IPS DF 6.9 (cell line): ENCODE data around the gene FTMT.
"Not testable (repeated sequence)": the region's sequence is repeated elsewhere in the genome, so short reads cannot be mapped to it uniquely, and the experiment has no call there.

Experiments
- DNase-seq: peaks from one replicate; pipeline ENCODE4 v3.0.0-alpha.2; 2013; ENCODE audit warnings: low read depth, low spot score
- H3K27ac ChIP-seq: one replicate; pipeline ENCODE4 v1.5.1; 2013; ENCODE audit warnings: low read length, control low read depth
- H3K27me3 ChIP-seq: 2 replicates; pipeline ENCODE4 v1.6.1; 2013; ENCODE audit warnings: mild to moderate bottlenecking, low read length; ENCODE audit not compliant: control insufficient read depth, insufficient read depth
- H3K36me3 ChIP-seq: 2 replicates; pipeline ENCODE4 v1.6.1; 2013; ENCODE audit warnings: low read length; ENCODE audit not compliant: control insufficient read depth, insufficient read depth
- H3K4me1 ChIP-seq: 2 replicates; pipeline ENCODE4 v1.6.1; 2013; ENCODE audit warnings: low read length; ENCODE audit not compliant: control insufficient read depth, insufficient read depth
- H3K4me3 ChIP-seq: 2 replicates; pipeline ENCODE4 v1.5.1; 2013; ENCODE audit warnings: mild to moderate bottlenecking, low read length
- H3K9me3 ChIP-seq: 2 replicates; pipeline ENCODE4 v1.6.1; 2013; ENCODE audit warnings: low read length, inconsistent platforms; ENCODE audit not compliant: control insufficient read depth, insufficient read depth
- WGBS: extraction: QIAGEN DNeasy Blood & Tissue Kit; methylation state at CpG from one replicate; pipeline ENCODE4 v1.1.7; 2013; ENCODE audit warnings: mixed read lengths, missing lambda C conversion rate; ENCODE audit not compliant: insufficient read length, insufficient coverage; 5-methylcytosine and 5-hydroxymethylcytosine counted together

Gene FTMT

GRCh38 chr5:121851643-121852574 is at the start of gene FTMT:
Gene FTMT (plus strand): TSS chr5:121851882. CDS start chr5:121851964, 82 bp downstream.
- no peaks in the 10 kb centered on the region for H3K9me3 ChIP-seq
- H3K36me3 ChIP-seq, result no peaks in the 10 kb centered on the region
- WGBS, result no CpG with 5 or more reads among the region's 77 CpGs
- DNase-seq, result no peak
- no peak within 1 kb of the TSS for H3K27ac ChIP-seq
- no peaks in the 10 kb centered on the region for H3K4me1 ChIP-seq
- no peaks in the 10 kb centered on the region for H3K27me3 ChIP-seq
- H3K4me3 ChIP-seq, result no peak within 1 kb of the TSS

DNA sequence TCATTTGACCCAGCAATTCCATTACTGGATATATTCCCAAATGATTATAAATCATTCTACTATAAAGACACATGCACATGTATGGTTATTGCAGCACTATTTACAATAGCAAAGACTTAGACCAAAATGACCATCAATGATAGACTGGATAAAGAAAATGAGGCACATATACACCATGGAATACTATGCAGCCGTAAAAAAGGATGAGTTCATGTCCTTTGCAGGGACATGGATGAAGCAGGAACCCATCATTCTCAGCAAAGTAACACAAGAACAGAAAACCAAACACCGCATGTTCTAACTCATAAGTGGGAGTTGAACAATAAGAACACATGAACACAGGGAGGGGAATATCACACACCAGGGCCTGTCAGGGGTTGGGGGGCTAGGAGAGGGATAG is 46.4 kb upstream of the FTMT start:
- not testable (repeated sequence) for H3K27ac ChIP-seq, H3K9me3 ChIP-seq, H3K4me1 ChIP-seq, H3K27me3 ChIP-seq, H3K36me3 ChIP-seq, H3K4me3 ChIP-seq, DNase-seq
- no CpG with 5 or more reads among the region's 2 CpGs for WGBS

DNA sequence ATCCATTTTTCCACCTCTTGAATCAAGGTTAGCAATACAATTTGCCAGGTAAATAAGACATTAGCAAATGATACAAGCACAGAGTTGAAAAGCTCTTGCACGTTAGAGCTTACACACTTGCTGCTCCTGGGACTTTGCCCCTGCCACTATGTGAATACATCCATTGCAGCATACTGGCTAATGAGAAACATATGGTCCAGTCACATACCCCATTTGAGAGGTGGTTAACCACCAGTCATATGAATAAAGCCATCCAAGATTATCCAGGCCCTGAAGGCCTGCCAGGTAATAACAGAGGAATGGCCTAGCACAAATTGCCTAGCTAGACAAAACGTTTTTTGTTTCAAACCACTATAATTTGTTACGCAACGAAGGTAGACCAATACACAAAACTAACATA is 45.8 kb upstream of the FTMT start:
- Histone ChIP-seq H3K36me3 (no peaks in the 10 kb centered on the region), H3K4me1 (no peaks in the 10 kb centered on the region), H3K4me3 (no peak overlapping the region), H3K9me3 (no peaks in the 10 kb centered on the region), H3K27me3 (no peaks in the 10 kb centered on the region), H3K27ac (no peak overlapping the region)
- WGBS, result 100% methylated on average over 3 of the region's 4 CpGs
- no peak for DNase-seq

DNA sequence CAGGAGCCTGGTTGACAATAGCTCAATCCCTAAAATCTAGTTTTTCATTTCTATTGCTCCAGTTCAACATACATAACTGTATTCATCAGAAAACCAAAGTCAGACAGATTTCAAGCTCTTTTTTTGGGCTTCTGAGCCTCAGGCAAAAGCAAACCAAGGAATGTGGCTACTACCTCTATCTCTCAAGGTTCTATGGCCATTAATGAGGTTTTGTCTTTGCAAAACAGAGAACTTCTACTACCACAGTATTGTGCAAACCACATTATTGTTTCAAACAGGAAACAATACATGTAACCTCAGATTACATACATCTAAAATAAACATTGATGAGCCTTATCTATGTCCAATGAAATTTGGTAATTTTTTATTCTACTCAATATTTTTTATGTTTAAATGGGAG is 35.5 kb upstream of the FTMT start:
- no peaks in the 10 kb centered on the region for H3K36me3 ChIP-seq
- no peaks in the 10 kb centered on the region for H3K4me1 ChIP-seq
- H3K9me3 ChIP-seq, result no peaks in the 10 kb centered on the region
- H3K27me3 ChIP-seq, result no peaks in the 10 kb centered on the region
- no peak overlapping the region for H3K4me3 ChIP-seq
- no peak for DNase-seq
- H3K27ac ChIP-seq, result no peak overlapping the region

GRCh38 chr5:121819682-121820261 is 31.9 kb upstream of the FTMT start:
- Histone ChIP-seq H3K36me3 (no peaks in the 10 kb centered on the region), H3K4me1 (no peaks in the 10 kb centered on the region)

GRCh38 chr5:121833617-121834016 is 18.1 kb upstream of the FTMT start:
- no CpG with 5 or more reads among the region's 1 CpG for WGBS
- Histone ChIP-seq H3K27me3 (no peaks in the 10 kb centered on the region), H3K36me3 (no peaks in the 10 kb centered on the region), H3K4me3 (no peak overlapping the region), H3K9me3 (no peaks in the 10 kb centered on the region), H3K27ac (no peak overlapping the region), H3K4me1 (no peaks in the 10 kb centered on the region)
- DNase-seq, result no peak

More at GRCh38 chr5:121819682-121820261, 31.9 kb upstream of the FTMT start:
- Histone ChIP-seq H3K4me3 (no peak overlapping the region), H3K27ac (no peak overlapping the region), H3K27me3 (no peaks in the 10 kb centered on the region), H3K9me3 (no peaks in the 10 kb centered on the region)
- no CpG with 5 or more reads among the region's 5 CpGs for WGBS
- no peak for DNase-seq

DNA sequence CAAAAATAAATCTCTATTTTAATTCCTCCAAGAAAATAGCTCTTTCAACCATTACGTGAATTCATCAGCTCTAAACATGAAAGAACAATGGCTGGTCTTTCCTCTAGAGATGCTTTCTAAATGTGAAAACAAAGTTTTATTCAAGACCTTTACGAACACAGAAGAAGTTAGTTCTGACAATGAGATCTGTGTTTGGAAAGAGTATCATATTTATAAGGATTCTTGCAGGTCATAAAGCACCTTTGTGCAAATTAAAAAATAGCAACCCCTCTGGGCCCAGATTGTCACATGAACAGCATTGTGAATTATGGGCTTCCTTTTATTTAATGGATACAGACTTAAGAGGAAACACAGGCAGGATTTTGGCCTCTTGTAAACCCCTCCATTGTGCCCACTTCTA is 17.7 kb upstream of the FTMT start:
- WGBS, result no CpG with 5 or more reads among the region's 2 CpGs
- Histone ChIP-seq H3K27me3 (no peaks in the 10 kb centered on the region), H3K9me3 (no peaks in the 10 kb centered on the region), H3K27ac (no peak overlapping the region), H3K4me3 (no peak overlapping the region), H3K4me1 (no peaks in the 10 kb centered on the region), H3K36me3 (no peaks in the 10 kb centered on the region)
- DNase-seq, result no peak

- no peaks in the 10 kb centered on the region for H3K9me3 ChIP-seq
- H3K36me3 ChIP-seq, result no peaks in the 10 kb centered on the region
- H3K4me3 ChIP-seq, result no peak overlapping the region
- H3K27ac ChIP-seq, result no peak overlapping the region
- no peak for DNase-seq
- H3K27me3 ChIP-seq, result no peaks in the 10 kb centered on the region
- H3K4me1 ChIP-seq, result peaks cover 2% of the 10 kb centered on the region; the same call in 1 of the 2 replicates
Observed at GRCh38 chr5:121841892-121842291, 9.8 kb upstream of the FTMT start.

GRCh38 chr5:121850272-121850671 is 1.4 kb upstream of the FTMT start:
- no CpG with 5 or more reads among the region's 4 CpGs for WGBS
- H3K36me3 ChIP-seq, result no peaks in the 10 kb centered on the region
- no peak overlapping the region for H3K27ac ChIP-seq
- no peaks in the 10 kb centered on the region for H3K27me3 ChIP-seq
- no peaks in the 10 kb centered on the region for H3K9me3 ChIP-seq
- no peak for DNase-seq
- H3K4me3 ChIP-seq, result no peak overlapping the region
- no peaks in the 10 kb centered on the region for H3K4me1 ChIP-seq

DNA sequence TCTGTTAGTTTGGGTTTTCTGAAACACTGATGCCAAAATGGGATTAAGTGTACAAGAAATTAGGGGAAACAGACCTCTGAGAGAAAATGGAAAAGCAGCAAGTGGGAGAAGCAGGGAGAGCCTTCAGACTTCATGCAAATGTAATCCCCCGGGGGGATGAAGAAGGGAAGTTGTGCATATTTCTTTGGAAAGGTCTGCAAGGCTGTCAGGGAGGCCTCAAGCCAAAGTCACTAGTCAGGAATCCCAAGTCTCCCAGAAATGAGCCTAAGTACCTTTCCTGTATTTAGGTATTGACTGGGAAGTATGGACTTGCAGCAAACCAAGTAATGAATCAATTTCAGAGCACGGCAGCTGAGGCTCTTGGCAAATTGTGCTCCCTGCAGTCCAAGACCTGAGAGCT is 2.2 kb downstream of the FTMT start:
- Histone ChIP-seq H3K9me3 (no peaks in the 10 kb centered on the region), H3K27ac (no peak overlapping the region), H3K36me3 (no peaks in the 10 kb centered on the region), H3K4me1 (no peaks in the 10 kb centered on the region), H3K27me3 (no peaks in the 10 kb centered on the region), H3K4me3 (no peak overlapping the region)
- DNase-seq, result no peak
- WGBS, result no CpG with 5 or more reads among the region's 2 CpGs

DNA sequence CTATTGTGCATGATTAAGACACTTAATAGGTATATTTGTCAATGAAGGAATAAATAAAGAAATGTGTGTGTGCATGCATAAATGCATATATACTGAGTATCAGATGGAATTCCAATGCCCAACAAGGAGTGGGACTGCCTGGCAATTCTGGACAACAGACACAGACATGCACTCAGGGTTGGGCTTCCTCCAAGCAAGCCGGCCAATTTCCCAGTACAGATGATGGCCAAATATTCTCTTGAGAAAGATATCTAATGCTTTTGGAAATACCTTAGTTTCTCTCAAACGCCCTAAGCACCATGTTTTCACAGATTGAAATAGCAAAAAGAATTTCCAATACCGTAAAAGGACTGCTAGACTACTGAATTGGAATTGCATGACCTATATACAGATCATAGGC is 11.1 kb downstream of the FTMT start:
- Histone ChIP-seq H3K9me3 (no peaks in the 10 kb centered on the region), H3K4me3 (no peak overlapping the region), H3K36me3 (no peaks in the 10 kb centered on the region), H3K27me3 (no peaks in the 10 kb centered on the region), H3K27ac (no peak overlapping the region), H3K4me1 (no peaks in the 10 kb centered on the region)
- WGBS, result no CpG with 5 or more reads among the region's 3 CpGs
- DNase-seq, result no peak
